HepG2 (cell line): Measurements from ENCODE around the gene PDILT. TPM values are rescaled to one million over a fixed set of nuclear protein-coding genes. Genes with fewer than 3 reads are reported as not detected.

Source experiments
- CENPX ChIP-seq: sonication (generic); formaldehyde crosslinking; IDR thresholded peaks from 2 replicates; pipeline ENCODE4 v1.9.0; 2021; ENCODE audit warnings: mild to moderate bottlenecking, missing genetic modification reagents, moderate library complexity
- GFI1 ChIP-seq: sonication (generic); formaldehyde crosslinking; IDR thresholded peaks from 2 replicates; pipeline ENCODE4 v1.5.0; 2020; ENCODE audit warnings: missing genetic modification reagents, mild to moderate bottlenecking, borderline replicate concordance
- GLMP ChIP-seq: sonication (generic); formaldehyde crosslinking; IDR thresholded peaks from 2 replicates; pipeline ENCODE4 v1.9.0; 2021; ENCODE audit warnings: missing genetic modification reagents, mild to moderate bottlenecking, borderline replicate concordance
- HNF4G ChIP-seq, 2 experiments: sonication (generic) in 1 of 2; formaldehyde crosslinking in 1 of 2; IDR thresholded peaks; 2 replicates each; pipeline versions ENCODE4 v1.4.0 to v1.6.1; 2011 to 2020; ENCODE audit warnings: borderline replicate concordance in 2 of 2, low read depth in 2 of 2, mild to moderate bottlenecking in 2 of 2, low read length in 1 of 2, missing genetic modification reagents in 1 of 2, moderate library complexity in 1 of 2
- KLF6 ChIP-seq: IDR thresholded peaks from 2 replicates; pipeline ENCODE4 v1.8.0; 2016; ENCODE audit warnings: missing biosample characterization, missing genetic modification reagents
- PITX1 ChIP-seq: sonication (generic); formaldehyde crosslinking; IDR thresholded peaks from 2 replicates; pipeline ENCODE4 v1.5.1; 2020; ENCODE audit warnings: mild to moderate bottlenecking, missing genetic modification reagents
- SIX1 ChIP-seq: sonication (generic); formaldehyde crosslinking; IDR thresholded peaks from 2 replicates; pipeline ENCODE4 v1.4.0; 2020; ENCODE audit warnings: missing genetic modification reagents, borderline replicate concordance
- SNRNP70 ChIP-seq: fragments of 200-400 bp; formaldehyde crosslinking; IDR thresholded peaks from 2 replicates; pipeline ENCODE4 v1.6.1; 2017; ENCODE audit warnings: mild to moderate bottlenecking, low read depth, low read length, moderate library complexity
- SP1 ChIP-seq, 2 experiments: fragments of 450-650 bp in 1 of 2; sonication (generic) in 1 of 2; formaldehyde crosslinking in 1 of 2; IDR thresholded peaks; 2 replicates each; pipeline versions ENCODE4 v1.4.0 to v1.6.1; 2016 to 2020; ENCODE audit warnings: missing genetic modification reagents in 1 of 2
- ZBTB4 ChIP-seq: sonication (generic); formaldehyde crosslinking; IDR thresholded peaks from 2 replicates; pipeline ENCODE4 v1.4.0; 2020; ENCODE audit warnings: missing genetic modification reagents, mild to moderate bottlenecking, borderline replicate concordance
- ZBTB44 ChIP-seq: sonication (generic); formaldehyde crosslinking; IDR thresholded peaks from 2 replicates; pipeline ENCODE4 v1.4.0; 2020; ENCODE audit warnings: missing genetic modification reagents
- ZFP1 ChIP-seq: IDR thresholded peaks from 2 replicates; pipeline ENCODE4 v1.6.1; 2016
- ZNF572 ChIP-seq: sonication (generic); formaldehyde crosslinking; IDR thresholded peaks from 2 replicates; pipeline ENCODE4 v1.5.1; 2020; ENCODE audit warnings: mild to moderate bottlenecking, missing genetic modification reagents
- ZNF607 ChIP-seq: sonication (generic); formaldehyde crosslinking; IDR thresholded peaks from 2 replicates; pipeline ENCODE4 v1.5.1; 2020; ENCODE audit warnings: missing genetic modification reagents, mild to moderate bottlenecking, borderline replicate concordance
- ZNF768 ChIP-seq: sonication (generic); formaldehyde crosslinking; IDR thresholded peaks from 2 replicates; pipeline ENCODE4 v1.4.0; 2020; ENCODE audit warnings: missing genetic modification reagents
- ZNF878 ChIP-seq: sonication (generic); formaldehyde crosslinking; IDR thresholded peaks from 2 replicates; pipeline ENCODE4 v1.8.1; 2023; ENCODE audit warnings: mild to moderate bottlenecking, missing genetic modification reagents, moderate library complexity
- polyA plus RNA-seq, 8 experiments: library from polyadenylated mRNA; depleted of rRNA in 3 of 8; stranded (reverse) in 7 of 8; unstranded in 1 of 8; fragments of >200 nt; fragmentation: Illumina TruSeq in 4 of 8; extraction: Trizol in 4 of 8; gene quantifications; 2 replicates each; pipeline versions ENCODE4 v1.2.1 to v1.2.3, GENCODE V29; 2011 to 2016; ENCODE audit warnings: low read depth in 4 of 8, missing spikeins in 1 of 8, mixed read lengths in 1 of 8; ENCODE audit not compliant: insufficient read depth in 1 of 8
- total RNA-seq, 5 experiments: library from RNA; depleted of rRNA; stranded (reverse); fragments of >200 nt; fragmentation: Illumina TruSeq; extraction: Trizol; gene quantifications; 2 replicates each; pipeline ENCODE4 v1.2.3, GENCODE V29; 2016; ENCODE audit warnings: low read depth in 1 of 5
- TF ChIP-seq, protein P1 (sequence below): sonication (generic); formaldehyde crosslinking; IDR thresholded peaks from 2 replicates; pipeline ENCODE4 v1.4.0; 2020; ENCODE audit warnings: missing genetic modification reagents, borderline replicate concordance
- TF ChIP-seq, protein P2 (sequence below): IDR thresholded peaks from 2 replicates; pipeline ENCODE4 v1.6.1; 2012; ENCODE audit warnings: inconsistent platforms

Gene PDILT
- total and polyA plus RNA-seq, 2 of the 13 experiments (the other 11 are each of a cell fraction or from before 2014, with no cell fraction given), result not detected

- TF ChIP-seq GLMP (CRISPR knock-in tag), result no peak
- TF ChIP-seq ZNF607 (CRISPR knock-in tag), result peak; percentile 61; the same call in 1 of the 2 replicates
- peak; percentile 58; the same call in 1 of the 2 replicates for TF ChIP-seq ZNF768
- peak; percentile 31; the same call in 1 of the 2 replicates for TF ChIP-seq KLF6 (CRISPR knock-in tag)
- TF ChIP-seq, protein P1, sequence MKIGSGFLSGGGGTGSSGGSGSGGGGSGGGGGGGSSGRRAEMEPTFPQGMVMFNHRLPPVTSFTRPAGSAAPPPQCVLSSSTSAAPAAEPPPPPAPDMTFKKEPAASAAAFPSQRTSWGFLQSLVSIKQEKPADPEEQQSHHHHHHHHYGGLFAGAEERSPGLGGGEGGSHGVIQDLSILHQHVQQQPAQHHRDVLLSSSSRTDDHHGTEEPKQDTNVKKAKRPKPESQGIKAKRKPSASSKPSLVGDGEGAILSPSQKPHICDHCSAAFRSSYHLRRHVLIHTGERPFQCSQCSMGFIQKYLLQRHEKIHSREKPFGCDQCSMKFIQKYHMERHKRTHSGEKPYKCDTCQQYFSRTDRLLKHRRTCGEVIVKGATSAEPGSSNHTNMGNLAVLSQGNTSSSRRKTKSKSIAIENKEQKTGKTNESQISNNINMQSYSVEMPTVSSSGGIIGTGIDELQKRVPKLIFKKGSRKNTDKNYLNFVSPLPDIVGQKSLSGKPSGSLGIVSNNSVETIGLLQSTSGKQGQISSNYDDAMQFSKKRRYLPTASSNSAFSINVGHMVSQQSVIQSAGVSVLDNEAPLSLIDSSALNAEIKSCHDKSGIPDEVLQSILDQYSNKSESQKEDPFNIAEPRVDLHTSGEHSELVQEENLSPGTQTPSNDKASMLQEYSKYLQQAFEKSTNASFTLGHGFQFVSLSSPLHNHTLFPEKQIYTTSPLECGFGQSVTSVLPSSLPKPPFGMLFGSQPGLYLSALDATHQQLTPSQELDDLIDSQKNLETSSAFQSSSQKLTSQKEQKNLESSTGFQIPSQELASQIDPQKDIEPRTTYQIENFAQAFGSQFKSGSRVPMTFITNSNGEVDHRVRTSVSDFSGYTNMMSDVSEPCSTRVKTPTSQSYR (CRISPR knock-in tag), result peak; percentile 49; the same call in 1 of the 2 replicates
- TF ChIP-seq ZBTB44 (CRISPR knock-in tag), result no peak
- no peak for TF ChIP-seq SNRNP70
- no peak for TF ChIP-seq SP1 (IDR thresholded peaks at IDR 0.05)
- no peak for TF ChIP-seq SP1 (CRISPR knock-in tag; IDR thresholded peaks at IDR 0.05)
- peak; percentile 43; the same call in 1 of the 2 replicates for TF ChIP-seq ZBTB4 (CRISPR knock-in tag)
- TF ChIP-seq, protein P2, sequence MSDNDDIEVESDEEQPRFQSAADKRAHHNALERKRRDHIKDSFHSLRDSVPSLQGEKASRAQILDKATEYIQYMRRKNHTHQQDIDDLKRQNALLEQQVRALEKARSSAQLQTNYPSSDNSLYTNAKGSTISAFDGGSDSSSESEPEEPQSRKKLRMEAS, result peak; percentile 69
- TF ChIP-seq CENPX (CRISPR knock-in tag), result no peak
- 0 out of 2 replicates have a peak, but pooled peaks have one; percentile 31 for TF ChIP-seq ZFP1 (CRISPR knock-in tag)
- TF ChIP-seq SIX1 (CRISPR knock-in tag), result peak; percentile 92
- TF ChIP-seq GFI1 (CRISPR knock-in tag), result no peak
- 0 out of 2 replicates have a peak, but pooled peaks have one; percentile 42 for TF ChIP-seq ZNF572 (CRISPR knock-in tag)
- no peak for TF ChIP-seq ZNF878 (CRISPR knock-in tag)
- TF ChIP-seq PITX1 (CRISPR knock-in tag), result peak; percentile 51
- no peak for TF ChIP-seq HNF4G (IDR thresholded peaks at IDR 0.05; ENCODE audit: borderline replicate concordance, low read depth, low read length)
- no peak for TF ChIP-seq HNF4G (CRISPR knock-in tag; IDR thresholded peaks at IDR 0.05; ENCODE audit: borderline replicate concordance, low read depth)
Observed at GRCh38 chr16:20401475-20402016, 3.0 kb downstream of the PDILT start (continued).
